Thyroid gland (tissue), 4 donors: ENCODE measurements around the gene ABCA3.

Experiments used
- POLR2A ChIP-seq, 2 donors: fragments of 450-650 bp; IDR thresholded peaks; one replicate each; pipeline ENCODE4 v1.6.1; 2017; ENCODE audit warnings: antibody characterized with exemption in 2 of 2, mild to moderate bottlenecking in 2 of 2, moderate library complexity in 1 of 2
- TF ChIP-seq, protein P1 (sequence below), 6 experiments: fragments of 200-600 bp in 3 of 6; fragments of 450-650 bp in 3 of 6; sonication (generic) in 3 of 6; IDR thresholded peaks; one replicate each; pipeline ENCODE4 v1.5.1; 2016 to 2019; ENCODE audit warnings: antibody characterized with exemption in 6 of 6, mild to moderate bottlenecking in 2 of 6, inconsistent platforms in 1 of 6, moderate library complexity in 1 of 6

GRCh38 chr16:2319606-2320005, 20.9 kb downstream of the ABCA3 start:
- TF ChIP-seq, protein P1, sequence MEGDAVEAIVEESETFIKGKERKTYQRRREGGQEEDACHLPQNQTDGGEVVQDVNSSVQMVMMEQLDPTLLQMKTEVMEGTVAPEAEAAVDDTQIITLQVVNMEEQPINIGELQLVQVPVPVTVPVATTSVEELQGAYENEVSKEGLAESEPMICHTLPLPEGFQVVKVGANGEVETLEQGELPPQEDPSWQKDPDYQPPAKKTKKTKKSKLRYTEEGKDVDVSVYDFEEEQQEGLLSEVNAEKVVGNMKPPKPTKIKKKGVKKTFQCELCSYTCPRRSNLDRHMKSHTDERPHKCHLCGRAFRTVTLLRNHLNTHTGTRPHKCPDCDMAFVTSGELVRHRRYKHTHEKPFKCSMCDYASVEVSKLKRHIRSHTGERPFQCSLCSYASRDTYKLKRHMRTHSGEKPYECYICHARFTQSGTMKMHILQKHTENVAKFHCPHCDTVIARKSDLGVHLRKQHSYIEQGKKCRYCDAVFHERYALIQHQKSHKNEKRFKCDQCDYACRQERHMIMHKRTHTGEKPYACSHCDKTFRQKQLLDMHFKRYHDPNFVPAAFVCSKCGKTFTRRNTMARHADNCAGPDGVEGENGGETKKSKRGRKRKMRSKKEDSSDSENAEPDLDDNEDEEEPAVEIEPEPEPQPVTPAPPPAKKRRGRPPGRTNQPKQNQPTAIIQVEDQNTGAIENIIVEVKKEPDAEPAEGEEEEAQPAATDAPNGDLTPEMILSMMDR (IDR thresholded peaks at IDR 0.05): no peak
- TF ChIP-seq POLR2A (IDR thresholded peaks at IDR 0.05): no peak
